Epidermal melanocyte (primary cell): ENCODE results near the gene FBXW10B.
"Not testable (repeated sequence)": the region's sequence is repeated elsewhere in the genome, so short reads cannot be mapped to it uniquely, and the experiment has no call there.

Experiments used
- DNase-seq: peaks from one replicate; pipeline ENCODE4 v3.0.0; 2011; ENCODE audit warnings: low spot score; ENCODE audit not compliant: insufficient read length

FBXW10B gene

DNA sequence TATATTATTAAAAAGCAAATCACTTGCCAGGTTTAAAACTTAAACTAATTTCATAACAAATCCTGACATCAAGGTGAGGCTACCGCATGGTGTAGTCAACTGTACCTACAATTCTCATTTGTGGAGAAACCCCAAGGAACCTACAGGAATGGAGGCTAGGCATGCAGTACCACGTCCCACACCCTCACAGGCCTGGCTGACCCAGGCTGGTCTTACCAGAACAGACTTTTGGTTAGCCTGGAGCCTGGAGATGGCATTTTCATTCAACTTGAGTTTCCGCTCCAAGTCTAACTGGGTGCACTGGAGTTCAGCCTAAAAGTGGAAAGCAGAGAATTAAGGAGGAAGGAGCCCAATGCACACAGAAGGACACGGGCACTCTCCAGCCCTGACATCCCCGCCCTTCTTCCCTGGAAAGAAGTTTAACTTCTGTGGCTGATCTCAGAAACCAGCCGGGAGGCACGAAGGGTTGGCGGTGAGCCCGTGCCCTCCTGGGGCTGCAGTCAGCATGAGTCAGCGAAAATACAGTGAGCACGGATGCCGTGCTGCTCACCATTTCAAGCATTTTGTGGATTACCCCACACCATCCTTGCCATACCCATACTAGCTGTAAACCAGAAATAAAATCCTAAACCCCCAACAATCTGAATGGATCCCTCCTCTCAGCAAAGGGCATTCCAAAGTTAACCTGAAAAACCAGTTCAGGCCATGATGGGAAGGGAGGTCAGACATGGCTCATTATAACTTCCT is 23.2 kb upstream of the FBXW10B start:
- not testable (repeated sequence) for DNase-seq

DNA sequence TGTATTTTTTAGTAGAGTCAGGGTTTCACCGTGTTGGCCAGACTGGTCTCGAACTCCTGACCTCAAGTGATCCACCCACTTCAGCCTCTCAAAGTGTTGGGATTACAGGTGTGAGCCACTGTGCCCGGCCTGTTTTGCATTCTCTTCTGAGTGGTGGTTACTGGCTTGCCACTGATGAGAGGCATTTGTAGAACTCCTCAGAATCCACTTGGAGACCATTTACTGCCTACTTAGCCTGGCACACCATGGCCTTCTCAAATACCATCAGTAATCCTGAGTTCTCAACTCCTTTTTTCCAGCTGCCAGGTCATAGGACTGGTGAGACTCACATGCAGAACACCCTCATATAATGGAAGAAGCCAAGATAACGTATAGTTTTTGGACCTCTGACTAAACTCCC is 22.5 kb upstream of the FBXW10B start:
- not testable (repeated sequence) for DNase-seq

DNA sequence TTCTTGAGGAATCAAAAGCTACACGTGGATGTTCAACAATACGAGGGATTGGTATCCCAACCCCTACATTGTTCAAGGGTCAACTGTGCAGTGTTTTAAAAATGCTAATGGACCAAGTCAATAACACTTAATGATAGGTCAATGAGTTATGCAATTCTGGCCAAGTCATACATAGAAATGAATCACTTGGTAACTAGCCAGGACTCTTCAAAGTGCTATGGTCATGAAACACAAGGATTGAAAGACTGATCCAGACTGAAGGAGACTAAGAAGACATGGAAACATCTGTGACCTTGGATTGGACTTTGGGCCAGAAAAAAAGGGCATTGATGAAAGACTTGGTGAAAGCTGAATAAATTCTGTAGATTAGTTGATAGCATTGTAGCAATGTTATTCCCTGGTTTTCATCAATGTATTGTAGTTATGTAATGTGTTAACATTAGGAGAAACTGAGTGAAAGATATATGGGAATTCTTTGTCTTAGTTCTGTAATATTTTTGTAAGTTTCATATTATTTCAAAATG is 11.5 kb upstream of the FBXW10B start:
- DNase-seq = not testable (repeated sequence)

DNA sequence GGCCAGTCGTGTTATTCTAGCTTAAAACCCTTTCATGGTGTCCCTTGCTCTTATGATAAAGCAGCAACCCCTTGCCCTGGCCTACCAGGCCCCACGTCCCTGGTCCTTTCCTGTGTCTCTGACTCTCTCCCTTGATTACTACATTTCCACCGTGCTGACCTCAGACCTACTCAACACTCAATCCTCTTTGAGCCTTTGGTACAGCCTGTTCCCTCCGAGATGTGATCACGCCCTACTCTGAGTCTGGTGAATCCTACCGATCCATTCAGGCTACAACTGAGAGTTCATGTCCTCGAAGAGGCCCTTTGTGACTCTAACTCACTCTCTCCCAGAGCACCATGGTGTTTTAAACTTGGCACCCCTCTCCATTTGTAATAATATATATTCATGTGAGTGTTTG is 10.5 kb upstream of the FBXW10B start:
- DNase-seq = not testable (repeated sequence)

DNA sequence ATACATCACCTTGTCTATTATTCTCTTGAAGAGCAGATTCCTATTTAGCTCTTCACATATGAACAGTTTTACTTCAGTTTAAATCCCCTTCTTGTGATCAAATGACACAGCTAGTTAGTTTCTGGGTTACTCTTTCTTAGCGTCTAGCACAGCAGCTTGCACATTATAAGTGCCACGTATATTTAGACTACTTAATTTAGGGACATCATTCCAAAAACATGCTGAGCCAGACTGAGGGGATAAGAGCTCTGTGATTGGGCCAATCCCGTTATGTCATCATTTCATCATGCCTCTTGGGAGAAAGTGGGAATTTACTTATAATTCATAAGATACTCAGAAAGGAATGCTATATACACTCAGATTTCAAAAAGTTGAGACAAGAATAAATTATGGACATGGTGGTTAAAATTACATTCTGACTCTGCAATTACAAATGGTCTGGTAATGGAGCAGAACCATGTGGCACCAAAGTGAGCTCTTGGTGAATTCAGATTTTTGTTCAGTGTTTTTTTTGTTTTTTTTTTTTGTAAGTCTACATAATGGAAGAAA is 4.2 kb upstream of the FBXW10B start:
- peak; percentile 12 for DNase-seq

DNA sequence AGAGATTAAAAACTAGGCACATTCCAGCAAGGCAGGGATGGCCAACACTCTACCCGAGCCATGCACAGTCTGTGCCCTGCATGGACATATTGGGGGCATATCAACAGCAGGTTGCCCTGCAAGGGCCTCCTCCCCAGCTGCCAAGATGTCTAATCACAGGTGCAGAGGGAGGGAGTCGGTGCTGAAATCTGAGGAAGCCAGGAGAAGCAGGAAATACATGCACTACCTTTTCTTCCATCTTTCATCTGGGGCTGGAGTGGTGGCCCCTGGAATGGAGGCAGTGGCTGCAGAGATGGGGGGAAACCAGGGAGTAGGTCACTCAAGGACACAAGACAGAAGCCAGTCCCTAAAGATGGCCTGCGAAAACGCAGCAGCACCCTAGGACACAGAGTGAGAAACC is 3.8 kb upstream of the FBXW10B start:
- not testable (repeated sequence) for DNase-seq

DNA sequence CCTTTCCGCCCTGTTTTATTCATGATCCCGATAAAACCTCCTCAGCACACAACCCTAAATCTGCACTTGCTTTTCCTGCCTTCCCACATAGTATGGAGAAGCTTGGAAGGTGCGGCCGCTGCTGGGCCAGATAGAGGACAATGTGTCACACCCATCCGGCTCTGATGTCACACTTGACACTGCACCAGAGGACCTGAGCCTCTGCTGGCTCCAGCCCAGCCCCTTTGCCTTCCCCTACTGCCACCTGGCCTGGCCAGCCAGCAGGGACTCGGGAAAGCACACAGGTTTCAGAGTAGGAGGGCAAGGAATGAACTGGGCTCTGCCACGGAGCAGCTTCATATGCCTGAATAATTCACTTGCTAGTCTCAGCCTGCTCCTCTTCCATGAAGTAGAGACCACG is 2.6 kb upstream of the FBXW10B start:
- DNase-seq = not testable (repeated sequence)

DNA sequence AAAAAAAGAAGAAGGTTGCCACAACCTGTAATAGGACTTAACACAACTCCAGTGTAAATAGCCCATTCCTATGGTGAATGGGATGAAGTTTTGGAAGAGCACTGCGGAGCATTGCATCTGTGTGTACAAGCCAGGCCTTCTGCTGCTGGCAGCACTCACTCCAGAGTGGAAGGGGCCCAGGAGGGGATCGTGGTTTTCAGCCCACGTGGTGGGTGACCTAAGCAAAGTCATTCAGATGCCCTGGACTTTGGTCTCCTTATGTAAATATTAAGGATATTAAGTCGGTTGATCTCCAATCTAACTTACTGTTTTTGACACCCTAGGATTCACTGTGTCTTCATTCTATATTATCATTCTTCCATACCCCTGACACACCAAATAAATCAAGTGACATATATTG is 2.7 kb downstream of the FBXW10B start:
- not testable (repeated sequence) for DNase-seq

DNA sequence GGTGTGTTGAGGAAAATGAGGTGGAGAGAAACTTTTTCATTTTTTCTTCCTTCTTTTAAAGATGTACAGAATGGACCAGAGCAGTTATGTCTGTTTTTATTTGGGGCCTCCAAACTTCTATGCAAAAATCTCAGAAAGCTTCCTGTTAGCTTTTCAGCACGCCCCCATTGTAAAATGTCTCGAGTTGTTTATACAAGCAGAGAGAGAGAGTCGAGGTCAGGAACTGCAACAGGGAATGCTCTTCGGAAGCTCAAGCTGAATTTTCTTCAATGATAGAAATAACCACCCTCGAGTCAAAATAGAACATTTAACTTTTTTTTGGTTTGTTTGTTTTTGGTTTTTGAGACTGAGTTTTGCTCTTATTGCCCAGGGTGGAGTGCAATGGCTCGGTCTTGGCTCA is 3.7 kb downstream of the FBXW10B start:
- not testable (repeated sequence) for DNase-seq

DNA sequence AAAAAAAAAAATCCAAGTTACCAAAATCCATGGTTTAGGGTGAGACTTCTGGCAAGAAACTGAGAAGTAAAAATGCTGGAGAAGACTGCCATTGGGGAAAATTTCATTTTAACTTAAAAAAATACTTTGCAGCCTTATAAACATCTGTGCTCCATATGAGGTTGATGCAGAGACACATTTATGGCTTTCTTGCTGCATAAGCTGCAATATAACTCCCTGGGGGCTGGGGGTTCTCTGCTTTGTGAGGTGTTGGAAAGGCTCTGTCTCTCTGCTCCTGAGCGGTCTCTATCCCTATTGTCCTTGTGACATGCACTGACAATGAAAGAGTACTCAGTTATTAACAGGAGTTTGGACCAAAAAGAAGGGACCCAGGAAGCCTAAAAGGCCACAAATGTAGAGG is 6.4 kb downstream of the FBXW10B start:
- not testable (repeated sequence) for DNase-seq

DNA sequence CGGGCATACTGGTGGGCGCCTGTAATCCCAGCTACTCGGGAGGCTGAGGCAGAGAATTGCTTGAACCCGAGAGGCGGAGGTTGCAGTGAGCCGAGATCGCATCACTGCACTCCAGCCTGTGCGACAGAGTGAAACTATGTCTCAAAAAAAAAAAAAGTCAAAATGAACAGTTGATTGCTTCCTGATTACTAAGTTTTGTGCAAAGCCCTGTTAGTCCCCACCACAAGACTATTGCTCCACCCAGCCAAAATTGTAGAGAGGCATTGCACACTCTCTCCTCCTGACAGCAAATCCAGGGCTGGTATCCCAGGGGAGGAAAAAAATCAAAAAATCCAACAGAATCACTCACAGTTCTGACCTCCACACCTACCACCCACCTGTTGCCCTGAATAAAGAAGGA is 26.5 kb downstream of the FBXW10B start:
- DNase-seq = not testable (repeated sequence)

DNA sequence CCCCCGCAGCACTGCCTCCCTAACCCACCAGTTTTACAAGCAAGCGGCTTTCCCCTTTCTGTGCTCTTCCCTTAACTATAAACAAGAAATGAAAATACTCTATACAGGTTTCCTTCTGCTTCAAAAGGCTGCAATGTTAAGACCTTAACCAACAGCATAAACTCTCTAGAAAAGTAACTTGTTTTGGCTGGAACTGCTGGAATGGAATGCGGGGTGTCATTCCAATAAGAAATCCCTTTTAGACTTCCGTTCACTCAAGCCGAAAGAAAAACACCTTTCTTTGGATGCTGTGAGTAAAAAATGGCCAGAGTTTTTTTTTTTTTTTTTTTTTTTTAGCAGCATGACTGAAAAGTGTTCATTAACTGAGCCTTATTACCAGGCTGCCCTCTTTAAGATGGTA is 27.5 kb downstream of the FBXW10B start:
- not testable (repeated sequence) for DNase-seq

DNA sequence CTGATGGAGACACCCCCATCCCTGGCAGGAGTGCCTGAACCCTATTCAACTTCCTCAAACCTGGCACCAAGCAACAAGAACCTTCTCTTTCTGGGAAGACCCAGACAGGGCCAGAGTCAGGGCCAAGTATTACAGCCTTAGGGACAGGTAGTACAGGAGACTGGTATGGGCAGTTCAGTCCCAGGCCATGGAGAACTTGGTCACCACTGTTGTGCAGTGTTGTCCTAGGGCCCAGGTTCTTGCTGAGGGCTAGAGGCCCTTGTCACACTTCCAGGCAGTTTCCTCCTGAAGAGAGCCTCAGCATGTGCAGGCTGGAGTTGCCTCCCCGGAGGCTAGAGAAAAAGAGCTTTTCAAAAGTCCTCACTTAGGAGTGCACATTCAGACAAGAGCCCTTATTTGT is 28.7 kb downstream of the FBXW10B start:
- DNase-seq = not testable (repeated sequence)

DNA sequence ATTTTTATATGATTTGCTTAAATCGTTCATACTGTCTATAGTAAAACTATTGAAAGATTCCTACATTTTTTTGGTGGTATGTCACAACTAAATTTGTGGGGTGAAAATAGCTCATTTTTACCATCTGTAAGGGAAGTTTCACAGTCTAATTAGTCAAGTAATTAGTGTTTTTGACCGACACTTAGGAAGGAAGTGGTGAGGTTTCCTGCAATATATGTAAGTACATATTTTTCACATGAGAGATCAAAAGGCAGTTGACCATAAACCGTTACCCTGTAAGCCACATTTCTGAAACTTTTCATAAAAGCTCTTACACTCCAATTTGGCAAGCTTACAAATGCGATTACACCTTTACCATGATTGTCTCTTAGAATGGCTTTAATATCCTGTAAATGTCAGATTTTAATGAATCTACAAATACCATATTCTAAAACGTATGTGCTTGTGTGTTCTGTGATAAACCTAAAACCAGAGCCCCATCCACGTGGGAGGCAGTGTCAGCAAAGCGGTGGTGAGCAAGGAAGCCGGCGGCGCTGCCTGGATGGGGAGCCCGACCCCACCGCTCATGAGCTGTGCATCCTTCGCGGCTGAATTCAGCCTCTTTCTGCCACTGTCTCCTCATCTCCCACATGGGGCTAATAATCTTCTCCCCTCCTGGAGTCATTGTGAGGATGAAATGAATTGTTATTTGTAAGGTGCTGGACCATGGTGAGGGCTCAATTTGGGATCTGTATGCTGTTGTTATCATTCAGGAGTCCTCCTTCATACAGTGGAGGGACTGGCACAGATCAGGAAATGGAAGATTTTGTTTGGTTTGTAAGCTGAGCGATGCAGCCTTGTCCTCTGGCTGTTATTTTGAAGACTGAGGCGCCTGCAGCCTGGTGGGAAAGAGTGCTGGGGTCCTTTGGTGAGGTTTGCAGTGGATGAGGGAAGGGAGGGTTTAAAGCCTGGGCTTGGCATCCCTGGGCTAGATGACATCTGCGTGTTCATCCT is 29.7 kb downstream of the FBXW10B start:
- DNase-seq = not testable (repeated sequence)

DNA sequence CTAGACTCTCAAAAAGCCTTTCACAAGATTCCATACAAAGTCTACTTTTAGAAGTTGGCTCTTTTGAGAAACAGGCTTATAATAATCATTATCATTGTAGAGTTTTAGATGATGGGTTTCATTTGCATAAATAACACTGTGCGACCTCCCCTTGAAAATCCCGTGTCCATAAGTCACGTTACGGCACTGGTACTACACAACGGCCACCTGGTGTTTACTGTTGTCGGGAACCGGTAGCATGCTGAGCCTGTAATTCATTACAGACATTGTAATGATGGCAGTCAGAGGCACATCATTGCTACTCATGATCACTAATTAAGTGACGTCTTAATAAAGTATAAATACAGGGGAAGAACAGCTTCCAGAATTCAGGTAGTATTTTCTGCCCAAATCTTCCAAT is 31.5 kb downstream of the FBXW10B start:
- not testable (repeated sequence) for DNase-seq

DNA sequence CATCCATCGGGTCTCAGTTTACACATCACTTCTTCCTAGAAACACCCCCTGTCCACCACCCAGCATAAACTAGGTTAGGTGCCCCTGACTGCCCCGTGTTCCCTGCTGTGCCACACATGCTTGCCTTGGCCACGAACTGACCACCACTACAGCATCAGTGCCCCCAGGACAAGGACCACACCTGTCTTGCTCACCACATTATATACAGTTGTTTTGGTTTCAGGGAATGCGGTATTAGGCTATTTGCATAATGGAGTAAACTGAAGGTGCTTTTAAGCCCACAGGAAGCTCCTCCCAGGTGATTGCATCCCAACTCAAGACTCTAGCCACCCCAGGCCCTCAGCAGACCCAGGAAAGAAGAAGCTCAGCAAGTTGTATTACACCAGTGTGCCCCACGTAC is 36.2 kb downstream of the FBXW10B start:
- DNase-seq = not testable (repeated sequence)

DNA sequence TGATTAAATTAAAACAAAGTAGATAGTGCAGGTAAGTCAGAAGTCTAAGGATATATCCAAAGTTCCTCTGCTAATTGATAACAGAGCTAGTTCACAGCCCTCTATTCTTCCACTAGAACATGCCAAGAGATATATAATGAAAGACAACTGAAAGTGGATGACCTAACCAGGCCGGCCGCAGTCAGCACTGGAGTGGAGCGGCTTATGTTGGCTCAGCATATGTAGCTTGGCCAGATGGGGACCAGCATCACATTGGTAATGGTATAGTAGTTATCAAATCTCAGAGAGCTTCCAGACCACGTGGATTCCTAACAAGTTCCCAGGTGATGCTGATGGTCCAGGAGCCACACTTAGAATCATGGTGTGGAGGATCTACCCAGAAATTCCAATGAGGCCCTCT is 38.0 kb downstream of the FBXW10B start:
- not testable (repeated sequence) for DNase-seq

DNA sequence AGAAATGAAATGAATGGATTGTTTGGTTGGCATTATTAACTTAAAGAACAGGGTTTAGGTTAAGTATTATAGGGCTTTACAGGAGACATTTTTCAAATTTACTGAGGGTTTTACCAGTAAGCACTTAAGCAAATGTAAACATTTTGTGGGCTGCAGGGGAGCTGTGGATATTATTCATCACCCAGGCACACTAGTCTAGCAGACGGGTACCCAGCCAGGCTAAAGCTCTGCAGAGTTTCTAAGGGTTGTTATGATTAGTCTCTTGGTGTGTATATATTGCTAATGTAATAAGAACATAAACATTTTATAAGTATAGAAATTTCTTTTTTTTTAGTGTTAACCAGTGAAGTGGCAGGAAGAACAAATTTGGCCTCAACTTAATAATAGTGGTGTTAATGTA is 42.7 kb downstream of the FBXW10B start:
- not testable (repeated sequence) for DNase-seq

DNA sequence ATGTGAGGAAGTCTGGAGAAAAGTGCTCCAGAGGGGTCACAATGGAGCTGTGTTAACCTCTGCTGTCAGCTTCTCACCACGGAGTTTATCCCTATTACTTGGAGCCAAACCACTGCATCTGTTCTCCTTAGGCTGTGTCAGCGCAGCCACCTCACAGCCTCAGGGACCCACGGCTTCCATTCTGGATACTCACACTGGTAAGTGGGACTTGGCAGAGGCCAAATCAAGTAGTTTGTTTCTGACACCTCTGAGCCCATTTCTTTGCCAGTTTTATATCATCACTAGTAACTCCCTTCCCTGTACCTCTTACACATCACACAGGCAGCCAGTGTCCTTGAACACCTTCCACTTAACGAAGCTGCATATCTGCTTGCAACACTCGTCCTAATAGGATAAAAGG is 44.8 kb downstream of the FBXW10B start:
- DNase-seq = not testable (repeated sequence)

DNA sequence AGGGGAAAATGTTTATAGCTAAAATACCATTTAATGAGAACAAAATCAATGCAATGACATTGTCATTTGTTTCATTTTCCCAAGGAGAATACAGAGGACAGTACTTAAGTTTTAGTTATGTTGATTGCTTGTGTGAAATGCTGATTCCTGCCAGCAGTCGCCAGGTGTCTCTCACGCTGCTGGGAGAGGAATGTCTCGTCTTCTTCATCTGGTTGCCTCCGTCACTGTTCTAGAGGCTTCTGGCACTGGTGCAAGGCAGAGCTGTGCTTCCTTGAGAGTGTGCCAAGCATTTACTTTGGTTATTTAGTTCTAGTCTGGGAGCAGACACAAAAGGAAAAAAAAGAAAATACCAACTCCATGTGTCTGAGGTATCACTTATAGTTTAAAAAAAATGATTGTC is 45.6 kb downstream of the FBXW10B start:
- DNase-seq = not testable (repeated sequence)
